ENCODE results near the gene KLHL29. TPM values are rescaled to one million over a fixed set of nuclear protein-coding genes. Genes with fewer than 3 reads are reported as not detected.

Gene KLHL29
- polyA plus RNA-seq, 1 of the 3 experiments (the other 2 are of a cell fraction), result 4.6 TPM

GRCh38 chr2:23578964-23579671, 194.1 kb downstream of the KLHL29 start:
- POLR2A ChIA-PET, result no interaction called here
- Histone ChIP-seq H3K4me1 (ENCODE audit: control insufficient read depth in 1 of 2, insufficient read depth in 2 of 2, low read depth in 1 of 2, low read length in 1 of 2) (peaks cover 0 to 11% of the 10 kb centered on the region in 2 experiments; a peak in 1 of 4 replicates), H3K9ac (no peak overlapping the region), H3K27ac (ENCODE audit: low read depth in 2 of 2, low read length in 1 of 2) (no peak overlapping the region), H3K79me2 (ENCODE audit: insufficient read depth) (no peaks in the 10 kb centered on the region), H3K27me3 (ENCODE audit: insufficient read depth) (no peaks in the 10 kb centered on the region), H3K4me2 (no peak overlapping the region), H3F3A (replicated peaks; ENCODE audit: insufficient read depth) (no peaks in the 10 kb centered on the region), H3K4me3 (ENCODE audit: low read depth in 2 of 2, low read length in 1 of 2) (no peak overlapping the region), H3K9me3 (no peaks in the 10 kb centered on the region), H3K36me3 (replicated peaks in 1 of 2; ENCODE audit: control insufficient read depth in 1 of 2, insufficient read depth in 2 of 2, low read length in 1 of 2) (no peaks in the 10 kb centered on the region), H3K9me2 (no peaks in the 10 kb centered on the region), H2AFZ (ENCODE audit: low read depth) (no peak overlapping the region), H4K20me1 (ENCODE audit: insufficient read depth) (no peaks in the 10 kb centered on the region)
- WGBS (ENCODE audit: low lambda C conversion rate), result 84% methylated on average over 11 of the region's 11 CpGs
- DNase-seq, result no peak
- TF ChIP-seq RAD21 (IDR thresholded peaks at IDR 0.05; ENCODE audit: low read length) (peak; percentile 25; the same call in 1 of the 2 replicates), RCOR1 (IDR thresholded peaks at IDR 0.05; ENCODE audit: low read length) (no peak), SMC3 (IDR thresholded peaks at IDR 0.05; ENCODE audit: low read depth, low read length) (no peak)
- CTCF ChIA-PET, result interaction anchor here (0.9 to 1.4 kb wide), 5 partner anchors 9 to 119 kb away, joined by 3 to 5 read pairs (median 5); no protein-coding TSS in a partner anchor

- Histone ChIP-seq H2AFZ (ENCODE audit: low read depth) (no peak overlapping the region), H3K79me2 (ENCODE audit: insufficient read depth) (no peaks in the 10 kb centered on the region), H3K4me3 (ENCODE audit: low read depth in 2 of 2, low read length in 1 of 2) (no peak overlapping the region), H3K27ac (ENCODE audit: low read depth in 2 of 2, low read length in 1 of 2) (no peak overlapping the region), H3K36me3 (replicated peaks in 1 of 2; ENCODE audit: control insufficient read depth in 1 of 2, insufficient read depth in 2 of 2, low read length in 1 of 2) (no peaks in the 10 kb centered on the region), H3K27me3 (ENCODE audit: insufficient read depth) (no peaks in the 10 kb centered on the region), H3K9me3 (no peaks in the 10 kb centered on the region), H3K9me2 (no peaks in the 10 kb centered on the region), H4K20me1 (ENCODE audit: insufficient read depth) (no peaks in the 10 kb centered on the region), H3K4me1 (ENCODE audit: control insufficient read depth in 1 of 2, insufficient read depth in 2 of 2, low read depth in 1 of 2, low read length in 1 of 2) (peaks cover 0 to 11% of the 10 kb centered on the region in 2 experiments; a peak in 1 of 4 replicates), H3K9ac (no peak overlapping the region), H3F3A (replicated peaks; ENCODE audit: insufficient read depth) (no peaks in the 10 kb centered on the region), H3K4me2 (no peak overlapping the region)
- WGBS (ENCODE audit: low lambda C conversion rate), result 79% methylated on average over 5 of the region's 5 CpGs
- ChIA-PET POLR2A (no interaction called here), CTCF (interaction anchor here (0.9 to 1.4 kb wide), 5 partner anchors 9 to 119 kb away, joined by 3 to 5 read pairs (median 5); no protein-coding TSS in a partner anchor)
- no peak for TF ChIP-seq YY1 (IDR thresholded peaks at IDR 0.05; ENCODE audit: low read depth)
- no peak for TF ChIP-seq IRF3 (IDR thresholded peaks at IDR 0.05; ENCODE audit: low read depth, low read length)
- no peak for TF ChIP-seq EP300 (IDR thresholded peaks at IDR 0.05; ENCODE audit: borderline replicate concordance in 1 of 2, low read depth in 1 of 2, low read length in 1 of 2)
- DNase-seq, result no peak
Measured at GRCh38 chr2:23579674-23580073, 194.7 kb downstream of the KLHL29 start.

GRCh38 chr2:23583467-23583866, 198.5 kb downstream of the KLHL29 start:
- 91% methylated on average over 8 of the region's 8 CpGs for WGBS (ENCODE audit: low lambda C conversion rate)
- ChIA-PET POLR2A (no interaction called here), CTCF (interaction anchor here (1.1 kb wide), 1 partner anchor 14 kb away, joined by 3 read pairs; no protein-coding TSS in a partner anchor)
- Histone ChIP-seq H3K79me2 (ENCODE audit: insufficient read depth) (no peaks in the 10 kb centered on the region), H3K27ac (ENCODE audit: low read depth in 2 of 2, low read length in 1 of 2) (no peak overlapping the region), H3K4me3 (ENCODE audit: low read depth in 2 of 2, low read length in 1 of 2) (no peak overlapping the region), H3K27me3 (ENCODE audit: insufficient read depth) (no peaks in the 10 kb centered on the region), H3K4me2 (no peak overlapping the region), H4K20me1 (ENCODE audit: insufficient read depth) (no peaks in the 10 kb centered on the region), H3K4me1 (ENCODE audit: control insufficient read depth in 1 of 2, insufficient read depth in 2 of 2, low read depth in 1 of 2, low read length in 1 of 2) (peaks cover 0 to 11% of the 10 kb centered on the region in 2 experiments; a peak in 2 of 4 replicates), H3K9me2 (no peaks in the 10 kb centered on the region), H2AFZ (ENCODE audit: low read depth) (no peak overlapping the region), H3K9me3 (no peaks in the 10 kb centered on the region), H3F3A (replicated peaks; ENCODE audit: insufficient read depth) (no peaks in the 10 kb centered on the region), H3K9ac (no peak overlapping the region), H3K36me3 (replicated peaks in 1 of 2; ENCODE audit: control insufficient read depth in 1 of 2, insufficient read depth in 2 of 2, low read length in 1 of 2) (no peaks in the 10 kb centered on the region)
- DNase-seq, result no peak
- TF ChIP-seq RAD21 (IDR thresholded peaks at IDR 0.05; ENCODE audit: low read length), result no peak
- TF ChIP-seq ZBTB33 (IDR thresholded peaks at IDR 0.05; ENCODE audit: borderline replicate concordance, low read depth), result no peak
- no peak for TF ChIP-seq RCOR1 (IDR thresholded peaks at IDR 0.05; ENCODE audit: low read length)
- TF ChIP-seq SIN3A (IDR thresholded peaks at IDR 0.05; ENCODE audit: borderline replicate concordance, low read depth, low read length), result no peak
- no peak for TF ChIP-seq NFIC (IDR thresholded peaks at IDR 0.05; ENCODE audit: borderline replicate concordance)
- no peak for TF ChIP-seq MEF2A (IDR thresholded peaks at IDR 0.05; ENCODE audit: borderline replicate concordance, low read depth)
- TF ChIP-seq IRF3 (IDR thresholded peaks at IDR 0.05; ENCODE audit: low read depth, low read length), result no peak
- no peak for TF ChIP-seq REST (IDR thresholded peaks at IDR 0.05; ENCODE audit: low read depth, low read length)

Data from SK-N-SH (cell line).